ENCODE measurements around the gene MGMT.

Gene MGMT

GRCh38 chr10:129764901-129765663 lies 298.0 kb downstream of the MGMT start:
- Histone ChIP-seq H4K20me1 (ENCODE audit: insufficient read depth, low read length) (no peaks in the 10 kb centered on the region), H3K36me3 (ENCODE audit: insufficient read depth, low read length) (peaks cover 13% of the 10 kb centered on the region), H3K4me3 (ENCODE audit: low read depth, low read length, poor library complexity, severe bottlenecking) (no peak overlapping the region), H3K79me2 (ENCODE audit: insufficient read depth, low read length) (no peaks in the 10 kb centered on the region), H3K9me3 (ENCODE audit: low read length) (no peaks in the 10 kb centered on the region), H3K27ac (ENCODE audit: low read depth, low read length, poor library complexity, severe bottlenecking) (no peak overlapping the region), H3F3A (ENCODE audit: insufficient read depth, low read length) (no peaks in the 10 kb centered on the region), H3K4me2 (ENCODE audit: low read length) (no peak overlapping the region), H3K4me1 (ENCODE audit: insufficient read depth, low read length, severe bottlenecking) (no peaks in the 10 kb centered on the region), H3K9ac (ENCODE audit: low read length) (no peak overlapping the region), H3K27me3 (ENCODE audit: insufficient read depth, low read length) (no peaks in the 10 kb centered on the region), H3K9me2 (ENCODE audit: low read depth, low read length) (no peaks in the 10 kb centered on the region), H2AFZ (ENCODE audit: low read length) (no peak overlapping the region)
- no peak for TF ChIP-seq EZH2 (IDR thresholded peaks at IDR 0.05; ENCODE audit: borderline replicate concordance, low read length)
- no peak for TF ChIP-seq CTCF (IDR thresholded peaks at IDR 0.05; ENCODE audit: low read length)

DNA sequence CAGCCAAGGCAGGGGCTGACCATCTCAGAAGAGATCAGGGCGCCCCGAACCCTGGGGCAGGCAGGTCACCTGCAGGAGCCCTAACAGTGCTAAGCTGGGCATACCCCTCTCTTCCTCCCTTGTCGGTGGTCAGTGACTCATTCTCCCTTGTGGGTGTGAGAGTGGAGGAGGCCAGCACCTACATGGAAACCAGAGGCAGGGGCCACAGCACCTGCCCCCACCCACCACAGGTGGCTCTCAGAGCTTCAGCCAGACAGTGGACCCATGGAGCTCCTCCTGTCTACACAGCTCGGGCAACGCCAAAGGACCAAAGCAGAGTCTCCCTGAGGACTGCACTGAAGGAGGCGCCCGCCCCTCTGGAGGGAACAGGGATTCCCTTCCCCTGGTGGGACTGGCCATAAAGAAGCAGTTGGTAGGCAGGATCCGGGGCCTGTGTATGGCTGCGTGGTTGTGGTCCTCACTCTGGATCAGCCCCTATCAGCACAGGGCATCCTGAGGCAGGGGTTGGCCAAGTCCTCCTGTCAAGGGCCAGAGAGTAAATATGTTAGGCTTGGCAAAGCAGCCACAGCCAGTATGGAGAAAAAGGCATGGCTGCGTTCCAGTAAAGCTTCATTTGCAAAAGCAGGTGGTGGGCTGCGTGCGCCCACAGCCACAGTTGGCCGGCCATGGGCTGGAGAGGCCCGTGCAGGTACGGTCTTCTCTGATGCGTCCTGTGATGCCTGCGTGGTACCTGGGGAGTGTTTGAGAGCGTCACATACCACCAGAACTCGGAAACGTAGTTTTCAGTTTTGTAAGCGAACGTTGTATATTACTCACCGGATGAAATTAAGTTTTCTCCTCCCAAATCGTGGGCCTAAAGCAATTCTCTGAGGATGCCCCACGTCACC lies 298.9 kb downstream of the MGMT start:
- no peak overlapping the region for H3K27ac ChIP-seq (ENCODE audit: low read depth, low read length, poor library complexity, severe bottlenecking)
- no peaks in the 10 kb centered on the region for H3K79me2 ChIP-seq (ENCODE audit: insufficient read depth, low read length)
- peaks cover 11% of the 10 kb centered on the region; the same call in 1 of the 2 replicates for H3K36me3 ChIP-seq (ENCODE audit: insufficient read depth, low read length)
- no peak overlapping the region for H3K4me3 ChIP-seq (ENCODE audit: low read depth, low read length, poor library complexity, severe bottlenecking)
- H3K4me1 ChIP-seq (ENCODE audit: insufficient read depth, low read length, severe bottlenecking): no peaks in the 10 kb centered on the region
- H3K9me2 ChIP-seq (ENCODE audit: low read depth, low read length): no peaks in the 10 kb centered on the region
- no peaks in the 10 kb centered on the region for H4K20me1 ChIP-seq (ENCODE audit: insufficient read depth, low read length)
- no peak overlapping the region for H3K4me2 ChIP-seq (ENCODE audit: low read length)
- no peaks in the 10 kb centered on the region for H3F3A ChIP-seq (ENCODE audit: insufficient read depth, low read length)
- no peak overlapping the region for H3K9ac ChIP-seq (ENCODE audit: low read length)
- no peaks in the 10 kb centered on the region for H3K9me3 ChIP-seq (ENCODE audit: low read length)
- TF ChIP-seq EZH2 (IDR thresholded peaks at IDR 0.05; ENCODE audit: borderline replicate concordance, low read length) (no peak), CTCF (IDR thresholded peaks at IDR 0.05; ENCODE audit: low read length) (no peak)
- no peaks in the 10 kb centered on the region for H3K27me3 ChIP-seq (ENCODE audit: insufficient read depth, low read length)
- no peak overlapping the region for H2AFZ ChIP-seq (ENCODE audit: low read length)

GRCh38 chr10:129766611-129767550 lies 299.8 kb downstream of the MGMT start:
- Histone ChIP-seq H3K4me2 (ENCODE audit: low read length) (no peak overlapping the region), H4K20me1 (ENCODE audit: insufficient read depth, low read length) (no peaks in the 10 kb centered on the region), H3K9me2 (ENCODE audit: low read depth, low read length) (no peaks in the 10 kb centered on the region), H3K4me1 (ENCODE audit: insufficient read depth, low read length, severe bottlenecking) (no peaks in the 10 kb centered on the region), H3K27ac (ENCODE audit: low read depth, low read length, poor library complexity, severe bottlenecking) (no peak overlapping the region), H3K4me3 (ENCODE audit: low read depth, low read length, poor library complexity, severe bottlenecking) (no peak overlapping the region), H3K27me3 (ENCODE audit: insufficient read depth, low read length) (no peaks in the 10 kb centered on the region), H3K79me2 (ENCODE audit: insufficient read depth, low read length) (no peaks in the 10 kb centered on the region), H3K9me3 (ENCODE audit: low read length) (no peaks in the 10 kb centered on the region), H3F3A (ENCODE audit: insufficient read depth, low read length) (no peaks in the 10 kb centered on the region), H2AFZ (ENCODE audit: low read length) (no peak overlapping the region), H3K36me3 (ENCODE audit: insufficient read depth, low read length) (peaks cover 11% of the 10 kb centered on the region; the same call in 1 of the 2 replicates), H3K9ac (ENCODE audit: low read length) (no peak overlapping the region)
- TF ChIP-seq EZH2 (IDR thresholded peaks at IDR 0.05; ENCODE audit: borderline replicate concordance, low read length) (no peak), CTCF (IDR thresholded peaks at IDR 0.05; ENCODE audit: low read length) (no peak)

All from OCI-LY1 (cell line).